ENCODE measurements around the gene SYT6. TPM values are rescaled to one million over a fixed set of nuclear protein-coding genes. Genes with fewer than 3 reads are reported as not detected.

The SYT6 gene
- total RNA-seq, 4 donors from 2014 or later = 1.4 TPM; not detected in 3

DNA sequence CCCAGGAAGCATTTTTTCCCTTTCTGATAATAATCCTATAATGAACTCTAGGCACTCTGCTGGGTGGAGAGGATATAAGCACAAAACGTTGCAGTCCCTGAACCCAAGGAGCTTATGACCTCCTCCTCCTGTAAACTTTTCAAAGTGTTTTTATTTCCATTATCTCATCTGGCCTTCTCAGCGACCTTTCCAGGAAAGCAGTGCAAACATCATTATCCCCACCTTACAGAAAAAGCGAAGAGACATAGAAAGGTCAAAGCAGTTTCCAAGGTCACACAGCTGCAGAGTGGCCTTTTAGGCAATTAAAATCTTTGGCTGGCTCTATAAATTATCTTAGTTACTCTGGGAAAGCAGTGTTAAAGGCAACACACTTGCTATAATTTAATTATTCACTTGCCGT is 110.6 kb downstream of the SYT6 start:
- intact Hi-C loops (cut with DNase I) = no loop called here
- no peak overlapping the region for H3K4me3 ChIP-seq (replicated peaks in 1 of 3)
- WGBS, 2 donors = 37% methylated on average over 4 of the region's 4 CpGs
- H3K4me1 ChIP-seq = no peaks in the 10 kb centered on the region
- H3K36me3 ChIP-seq = no peaks in the 10 kb centered on the region
- H3K9me3 ChIP-seq = no peaks in the 10 kb centered on the region
- TF ChIP-seq POLR2A (IDR thresholded peaks at IDR 0.05) = no peak
- TF ChIP-seq, protein P1, sequence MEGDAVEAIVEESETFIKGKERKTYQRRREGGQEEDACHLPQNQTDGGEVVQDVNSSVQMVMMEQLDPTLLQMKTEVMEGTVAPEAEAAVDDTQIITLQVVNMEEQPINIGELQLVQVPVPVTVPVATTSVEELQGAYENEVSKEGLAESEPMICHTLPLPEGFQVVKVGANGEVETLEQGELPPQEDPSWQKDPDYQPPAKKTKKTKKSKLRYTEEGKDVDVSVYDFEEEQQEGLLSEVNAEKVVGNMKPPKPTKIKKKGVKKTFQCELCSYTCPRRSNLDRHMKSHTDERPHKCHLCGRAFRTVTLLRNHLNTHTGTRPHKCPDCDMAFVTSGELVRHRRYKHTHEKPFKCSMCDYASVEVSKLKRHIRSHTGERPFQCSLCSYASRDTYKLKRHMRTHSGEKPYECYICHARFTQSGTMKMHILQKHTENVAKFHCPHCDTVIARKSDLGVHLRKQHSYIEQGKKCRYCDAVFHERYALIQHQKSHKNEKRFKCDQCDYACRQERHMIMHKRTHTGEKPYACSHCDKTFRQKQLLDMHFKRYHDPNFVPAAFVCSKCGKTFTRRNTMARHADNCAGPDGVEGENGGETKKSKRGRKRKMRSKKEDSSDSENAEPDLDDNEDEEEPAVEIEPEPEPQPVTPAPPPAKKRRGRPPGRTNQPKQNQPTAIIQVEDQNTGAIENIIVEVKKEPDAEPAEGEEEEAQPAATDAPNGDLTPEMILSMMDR (IDR thresholded peaks at IDR 0.05) = no peak
- H3K27ac ChIP-seq = no peak overlapping the region
- DNase-seq = no peak
- H3K27me3 ChIP-seq = no peaks in the 10 kb centered on the region

DNA sequence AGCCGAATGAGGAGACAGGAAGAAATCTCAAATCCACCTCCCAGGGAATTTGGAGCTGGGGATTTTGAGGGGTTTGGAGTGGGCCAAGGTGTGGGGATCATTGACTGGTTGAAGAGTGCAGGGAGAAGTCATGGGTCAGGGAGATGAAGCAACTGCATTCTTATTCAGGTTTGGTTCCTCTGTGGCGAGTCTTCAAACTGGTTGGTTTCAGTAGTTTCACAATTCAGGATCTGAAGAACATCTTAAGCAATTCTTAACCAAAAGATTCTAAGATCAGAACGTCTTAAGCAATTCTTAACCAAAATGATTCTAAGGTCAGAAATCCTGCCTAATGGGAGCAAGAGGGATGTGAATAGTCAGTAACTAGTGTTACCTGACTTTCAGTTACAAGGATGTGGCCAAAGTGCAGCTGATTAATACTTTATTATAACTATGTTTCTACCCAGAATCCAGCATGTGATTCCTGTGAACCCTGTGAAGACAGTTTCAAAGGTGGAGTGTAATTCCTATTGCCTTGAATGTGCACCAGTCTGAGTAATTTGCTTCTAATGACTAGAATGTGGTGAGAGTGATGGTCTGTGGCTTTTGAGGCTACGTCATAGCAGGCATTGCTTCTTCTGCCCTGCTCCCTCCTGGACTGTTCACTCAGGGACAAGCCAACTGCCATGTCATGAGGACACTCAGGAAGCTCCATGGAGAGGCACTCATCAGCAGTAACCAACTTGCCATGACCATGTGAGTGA is 113.2 kb downstream of the SYT6 start:
- no peaks in the 10 kb centered on the region for H3K9me3 ChIP-seq
- intact Hi-C loops (cut with DNase I) = no loop called here
- no peak for DNase-seq
- H3K4me1 ChIP-seq = no peaks in the 10 kb centered on the region
- no peaks in the 10 kb centered on the region for H3K27me3 ChIP-seq
- H3K27ac ChIP-seq = no peak overlapping the region
- no peak for TF ChIP-seq POLR2A (IDR thresholded peaks at IDR 0.05)
- TF ChIP-seq, protein P1 (IDR thresholded peaks at IDR 0.05) = no peak
- 58 to 65% methylated on average over 4 of the region's 4 CpGs for WGBS, 2 donors
- H3K36me3 ChIP-seq = no peaks in the 10 kb centered on the region
- no peak overlapping the region for H3K4me3 ChIP-seq (replicated peaks in 1 of 3)

Other genes starting within 250 kb of the SYT6 start
- 10 to 100 TPM in 3 of 4 donors, 1 to 10 TPM in 1; 9.7 to 14.8 (median 14.0) TPM for gene AP4B1, start 249.1 kb downstream of the SYT6 start, total RNA-seq
- gene DCLRE1B, start 248.5 kb downstream of the SYT6 start, total RNA-seq = 1 to 10 TPM; 3.2 to 5.0 (median 4.1) TPM
- 100 to 1,000 TPM in 1 of 4 donors, 10 to 100 TPM in 3; 65.8 to 102 (median 84.7) TPM for gene HIPK1, start 224.5 kb downstream of the SYT6 start, total RNA-seq
- gene OLFML3, start 174.4 kb downstream of the SYT6 start, total RNA-seq = 10 to 100 TPM; 20.2 to 28.3 (median 24.8) TPM

All from thyroid gland (tissue), 4 donors.